Lower leg skin (tissue), 3 donors: ENCODE data around the gene MARCHF10.

Experiments
- CTCF ChIP-seq, 3 donors: fragments of 450-650 bp; IDR thresholded peaks; one replicate each; pipeline ENCODE4 v1.5.1; 2016; ENCODE audit warnings: antibody characterized with exemption in 3 of 3, mild to moderate bottlenecking in 3 of 3, moderate library complexity in 2 of 3
- POLR2A ChIP-seq, 2 donors: fragments of 450-650 bp; IDR thresholded peaks; one replicate each; pipeline ENCODE4 v1.6.1; 2016 to 2017; ENCODE audit warnings: antibody characterized with exemption in 2 of 2, mild to moderate bottlenecking in 1 of 2, moderate library complexity in 1 of 2

- TF ChIP-seq CTCF (IDR thresholded peaks at IDR 0.05): no peak
- TF ChIP-seq POLR2A (IDR thresholded peaks at IDR 0.05): no peak
Measured at GRCh38 chr17:62724398-62725146, 83.5 kb downstream of the MARCHF10 start.
